ENCODE data around the gene CSNK1G1. TPM values are rescaled to one million over a fixed set of nuclear protein-coding genes. Genes with fewer than 3 reads are reported as not detected.

Gene CSNK1G1
- total RNA-seq, 1 experiment from 2014 or later = 11.5 TPM

DNA sequence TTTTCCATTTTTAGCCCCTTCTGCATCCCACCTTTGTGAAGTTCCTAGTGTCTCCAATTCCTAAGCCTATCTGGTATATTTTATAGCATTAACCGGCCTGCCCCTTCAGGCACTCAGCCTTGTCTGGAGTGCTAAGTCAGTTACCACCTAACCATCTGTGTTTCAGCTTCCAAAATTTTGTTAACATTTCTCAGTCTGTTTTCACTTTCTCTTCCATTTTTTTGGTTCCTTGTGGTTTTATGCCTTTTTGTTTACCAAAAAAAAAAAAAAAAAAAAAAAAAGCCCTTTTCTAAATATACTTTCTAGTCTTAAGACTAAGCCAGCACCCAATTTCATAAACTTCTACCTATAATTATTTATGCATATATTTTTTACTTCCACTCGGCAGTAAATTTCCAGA, 92.4 kb downstream of the CSNK1G1 start:
- no peaks in the 10 kb centered on the region for H3K27me3 Mint-ChIP-seq (ENCODE audit: insufficient read depth, unreplicated experiment)
- H3K4me3 Mint-ChIP-seq (ENCODE audit: unreplicated experiment) = no peak overlapping the region
- H3K27me3 ChIP-seq (replicated peaks; ENCODE audit: control insufficient read depth, insufficient read depth, low read length) = no peaks in the 10 kb centered on the region
- H3K9me3 Mint-ChIP-seq (ENCODE audit: unreplicated experiment) = peaks cover 9% of the 10 kb centered on the region
- intact Hi-C loops (cut with micrococcal nuclease; ENCODE audit: unreplicated experiment) = no loop called here
- DNase-seq = no peak
- BruUV-seq (replicated peaks) = no TSS peak
- POLR2A ChIA-PET = interaction anchor here (0.7 kb wide), 2 partner anchors 136 to 1497 kb away, joined by 17 to 27 read pairs; no protein-coding TSS in a partner anchor
- no peaks in the 10 kb centered on the region for H3K9me3 ChIP-seq
- H3K36me3 Mint-ChIP-seq (ENCODE audit: insufficient read depth, unreplicated experiment) = no peaks in the 10 kb centered on the region
- TF ChIP-seq, protein P1, sequence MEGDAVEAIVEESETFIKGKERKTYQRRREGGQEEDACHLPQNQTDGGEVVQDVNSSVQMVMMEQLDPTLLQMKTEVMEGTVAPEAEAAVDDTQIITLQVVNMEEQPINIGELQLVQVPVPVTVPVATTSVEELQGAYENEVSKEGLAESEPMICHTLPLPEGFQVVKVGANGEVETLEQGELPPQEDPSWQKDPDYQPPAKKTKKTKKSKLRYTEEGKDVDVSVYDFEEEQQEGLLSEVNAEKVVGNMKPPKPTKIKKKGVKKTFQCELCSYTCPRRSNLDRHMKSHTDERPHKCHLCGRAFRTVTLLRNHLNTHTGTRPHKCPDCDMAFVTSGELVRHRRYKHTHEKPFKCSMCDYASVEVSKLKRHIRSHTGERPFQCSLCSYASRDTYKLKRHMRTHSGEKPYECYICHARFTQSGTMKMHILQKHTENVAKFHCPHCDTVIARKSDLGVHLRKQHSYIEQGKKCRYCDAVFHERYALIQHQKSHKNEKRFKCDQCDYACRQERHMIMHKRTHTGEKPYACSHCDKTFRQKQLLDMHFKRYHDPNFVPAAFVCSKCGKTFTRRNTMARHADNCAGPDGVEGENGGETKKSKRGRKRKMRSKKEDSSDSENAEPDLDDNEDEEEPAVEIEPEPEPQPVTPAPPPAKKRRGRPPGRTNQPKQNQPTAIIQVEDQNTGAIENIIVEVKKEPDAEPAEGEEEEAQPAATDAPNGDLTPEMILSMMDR (IDR thresholded peaks at IDR 0.05; ENCODE audit: insufficient read depth in 1 of 2, low read depth in 1 of 2, low read length in 1 of 2, severe bottlenecking in 1 of 2, unreplicated experiment in 1 of 2) = no peak
- H3K4me1 Mint-ChIP-seq (ENCODE audit: low read depth, unreplicated experiment) = no peaks in the 10 kb centered on the region
- H3K4me1 ChIP-seq = no peaks in the 10 kb centered on the region
- CTCF ChIA-PET = no interaction called here
- H3K36me3 ChIP-seq (ENCODE audit: control insufficient read depth, insufficient read depth, low read length) = no peaks in the 10 kb centered on the region
- H3K4me3 ChIP-seq (ENCODE audit: low read depth, low read length) = no peak overlapping the region
- no peak overlapping the region for H3K27ac Mint-ChIP-seq (ENCODE audit: unreplicated experiment)

DNA sequence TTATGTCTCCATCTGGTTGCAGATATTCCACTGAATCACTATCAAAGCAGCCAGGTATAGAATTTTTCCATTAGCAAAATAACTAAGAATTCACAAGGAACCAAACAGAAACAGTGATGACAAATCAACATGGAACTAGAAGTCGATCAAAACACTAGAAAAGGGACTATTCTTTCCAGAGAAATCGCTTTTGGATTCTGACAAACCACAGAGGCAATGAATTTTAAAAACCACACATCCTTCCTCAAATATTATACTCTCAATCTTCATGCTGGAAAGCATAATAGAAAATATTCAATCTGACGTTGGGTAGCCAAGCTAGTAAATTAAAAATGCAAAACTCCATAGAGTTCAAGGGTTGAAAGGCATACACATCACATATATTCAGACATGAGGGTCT, 99.9 kb downstream of the CSNK1G1 start:
- DNase-seq = no peak
- Mint-ChIP-seq H3K27ac (ENCODE audit: unreplicated experiment) (no peak overlapping the region), H3K27me3 (ENCODE audit: insufficient read depth, unreplicated experiment) (no peaks in the 10 kb centered on the region), H3K4me3 (ENCODE audit: unreplicated experiment) (no peak overlapping the region), H3K4me1 (ENCODE audit: low read depth, unreplicated experiment) (no peaks in the 10 kb centered on the region), H3K36me3 (ENCODE audit: insufficient read depth, unreplicated experiment) (peaks cover 10% of the 10 kb centered on the region), H3K9me3 (ENCODE audit: unreplicated experiment) (no peaks in the 10 kb centered on the region)
- H3K27me3 ChIP-seq (replicated peaks; ENCODE audit: control insufficient read depth, insufficient read depth, low read length) = no peaks in the 10 kb centered on the region
- ChIA-PET POLR2A (no interaction called here), CTCF (no interaction called here)
- H3K9me3 ChIP-seq = no peaks in the 10 kb centered on the region
- no TSS peak for BruUV-seq (replicated peaks)
- no peak overlapping the region for H3K4me3 ChIP-seq (ENCODE audit: low read depth, low read length)
- intact Hi-C loops (cut with micrococcal nuclease; ENCODE audit: unreplicated experiment) = no loop called here
- no peaks in the 10 kb centered on the region for H3K4me1 ChIP-seq
- H3K36me3 ChIP-seq (ENCODE audit: control insufficient read depth, insufficient read depth, low read length) = no peaks in the 10 kb centered on the region
- TF ChIP-seq, protein P1 (IDR thresholded peaks at IDR 0.05; ENCODE audit: insufficient read depth in 1 of 2, low read depth in 1 of 2, low read length in 1 of 2, severe bottlenecking in 1 of 2, unreplicated experiment in 1 of 2) = no peak

DNA sequence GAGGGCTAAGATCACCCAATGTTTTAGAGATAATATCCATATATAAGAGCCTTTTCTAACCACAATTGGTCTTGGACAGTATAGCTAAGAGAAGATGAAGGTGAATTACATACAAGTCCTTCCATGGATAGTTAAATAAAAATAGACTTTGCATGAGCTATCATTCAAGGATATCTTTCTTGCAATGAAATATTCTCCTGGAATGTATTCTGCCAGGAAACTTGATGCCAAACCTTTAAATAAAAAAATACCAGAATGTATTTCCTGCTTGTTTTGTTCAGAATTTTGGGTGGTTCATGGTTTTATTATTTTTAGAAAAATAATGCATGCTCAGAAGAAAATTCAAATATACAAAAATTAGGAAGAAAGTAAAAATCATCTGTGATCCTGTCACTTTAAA, 104.3 kb downstream of the CSNK1G1 start:
- no peaks in the 10 kb centered on the region for H3K27me3 ChIP-seq (replicated peaks; ENCODE audit: control insufficient read depth, insufficient read depth, low read length)
- no peak for DNase-seq
- ChIA-PET CTCF (no interaction called here), POLR2A (no interaction called here)
- Mint-ChIP-seq H3K27ac (ENCODE audit: unreplicated experiment) (no peak overlapping the region), H3K4me1 (ENCODE audit: low read depth, unreplicated experiment) (peaks cover 28% of the 10 kb centered on the region), H3K27me3 (ENCODE audit: insufficient read depth, unreplicated experiment) (no peaks in the 10 kb centered on the region), H3K36me3 (ENCODE audit: insufficient read depth, unreplicated experiment) (peaks cover 4% of the 10 kb centered on the region), H3K4me3 (ENCODE audit: unreplicated experiment) (no peak overlapping the region), H3K9me3 (ENCODE audit: unreplicated experiment) (no peaks in the 10 kb centered on the region)
- peaks cover 39% of the 10 kb centered on the region for H3K4me1 ChIP-seq
- no peaks in the 10 kb centered on the region for H3K9me3 ChIP-seq
- TF ChIP-seq, protein P1 (IDR thresholded peaks at IDR 0.05; ENCODE audit: insufficient read depth in 1 of 2, low read depth in 1 of 2, low read length in 1 of 2, severe bottlenecking in 1 of 2, unreplicated experiment in 1 of 2) = no peak
- intact Hi-C loops (cut with micrococcal nuclease; ENCODE audit: unreplicated experiment) = no loop called here
- H3K36me3 ChIP-seq (ENCODE audit: control insufficient read depth, insufficient read depth, low read length) = no peaks in the 10 kb centered on the region
- no TSS peak for BruUV-seq (replicated peaks)
- no peak overlapping the region for H3K4me3 ChIP-seq (ENCODE audit: low read depth, low read length)
